Chondrocyte (in vitro differentiated cells): Measurements from ENCODE around the gene TTC3. TPM values are rescaled to one million over a fixed set of nuclear protein-coding genes. Genes with fewer than 3 reads are reported as not detected.

Experiments
- DNase-seq: peaks from one replicate; pipeline ENCODE4 v3.0.0; 2021; ENCODE audit warnings: mixed read lengths, low spot score
- H3K27ac Mint-ChIP-seq: one replicate; pipeline ENCODE4 v1.8.0; 2021; ENCODE audit warnings: mild to moderate bottlenecking, moderate library complexity, mixed read lengths; ENCODE audit not compliant: unreplicated experiment
- H3K27me3 Mint-ChIP-seq: 2 replicates; pipeline ENCODE4 v1.8.0; 2021; ENCODE audit warnings: low read depth, mixed read lengths
- H3K36me3 Mint-ChIP-seq: 2 replicates; pipeline ENCODE4 v1.8.0; 2021; ENCODE audit warnings: low read depth, mixed read lengths
- H3K4me1 Mint-ChIP-seq: 2 replicates; pipeline ENCODE4 v1.8.0; 2021; ENCODE audit warnings: low read depth, mild to moderate bottlenecking, mixed read lengths
- H3K4me3 Mint-ChIP-seq: one replicate; pipeline ENCODE4 v1.8.0; 2021; ENCODE audit warnings: mild to moderate bottlenecking, moderate library complexity, mixed read lengths; ENCODE audit not compliant: unreplicated experiment
- H3K9me3 Mint-ChIP-seq: 2 replicates; pipeline ENCODE4 v1.8.0; 2021; ENCODE audit warnings: low read depth, mixed read lengths
- CTCF ChIP-seq: fragments of 200-600 bp; sonication (generic); IDR thresholded peaks from 2 replicates; pipeline ENCODE4 v1.5.0; 2021; ENCODE audit warnings: antibody characterized with exemption, mild to moderate bottlenecking, moderate library complexity
- total RNA-seq: library from RNA; stranded (reverse); gene quantifications from 3 replicates; pipeline ENCODE4 v1.2.1, GENCODE V29; 2021

Gene TTC3
- total RNA-seq, 1 donor from 2014 or later = 258 TPM

GRCh38 chr21:37082375-37082774 is 9.3 kb downstream of the TTC3 start:
- no peak overlapping the region for H3K4me3 Mint-ChIP-seq
- H3K36me3 Mint-ChIP-seq = peaks cover 1% of the 10 kb centered on the region
- peaks cover 4% of the 10 kb centered on the region for H3K9me3 Mint-ChIP-seq
- no peak for DNase-seq
- H3K4me1 Mint-ChIP-seq = peaks cover 51% of the 10 kb centered on the region
- no peak for TF ChIP-seq CTCF
- no peaks in the 10 kb centered on the region for H3K27me3 Mint-ChIP-seq
- H3K27ac Mint-ChIP-seq = no peak overlapping the region

GRCh38 chr21:37082856-37083528 is 9.9 kb downstream of the TTC3 start:
- Mint-ChIP-seq H3K4me3 (no peak overlapping the region), H3K9me3 (peaks cover 4% of the 10 kb centered on the region), H3K27ac (no peak overlapping the region), H3K36me3 (peaks cover 1% of the 10 kb centered on the region), H3K27me3 (no peaks in the 10 kb centered on the region), H3K4me1 (peaks cover 45% of the 10 kb centered on the region)
- no peak for DNase-seq
- TF ChIP-seq CTCF = no peak

- Mint-ChIP-seq H3K27me3 (no peaks in the 10 kb centered on the region), H3K27ac (no peak overlapping the region), H3K4me1 (peaks cover 27% of the 10 kb centered on the region), H3K9me3 (no peaks in the 10 kb centered on the region), H3K4me3 (no peak overlapping the region), H3K36me3 (peaks cover 1% of the 10 kb centered on the region)
- TF ChIP-seq CTCF = no peak
- no peak for DNase-seq
Measured at GRCh38 chr21:37085726-37086125, 12.7 kb downstream of the TTC3 start.

GRCh38 chr21:37087188-37087587 is 14.1 kb downstream of the TTC3 start:
- DNase-seq = no peak
- Mint-ChIP-seq H3K27me3 (no peaks in the 10 kb centered on the region), H3K9me3 (no peaks in the 10 kb centered on the region), H3K27ac (no peak overlapping the region), H3K36me3 (no peaks in the 10 kb centered on the region), H3K4me1 (peaks cover 26% of the 10 kb centered on the region), H3K4me3 (no peak overlapping the region)
- TF ChIP-seq CTCF = peak; percentile 76

- Mint-ChIP-seq H3K27me3 (no peaks in the 10 kb centered on the region), H3K9me3 (no peaks in the 10 kb centered on the region)
Measured at GRCh38 chr21:37088186-37088735, 15.2 kb downstream of the TTC3 start.

More at GRCh38 chr21:37088186-37088735, 15.2 kb downstream of the TTC3 start:
- Mint-ChIP-seq H3K36me3 (no peaks in the 10 kb centered on the region), H3K27ac (no peak overlapping the region), H3K4me3 (no peak overlapping the region), H3K4me1 (peaks cover 23% of the 10 kb centered on the region)
- no peak for DNase-seq
- TF ChIP-seq CTCF = no peak
